ENCODE measurements around the gene LRRC37A3. TPM values are rescaled to one million over a fixed set of nuclear protein-coding genes. Genes with fewer than 3 reads are reported as not detected.
"Not testable (repeated sequence)": the region's sequence is repeated elsewhere in the genome, so short reads cannot be mapped to it uniquely, and the experiment has no call there.

Gene LRRC37A3
- total RNA-seq, 1 donor from 2014 or later, result 3.1 TPM

DNA sequence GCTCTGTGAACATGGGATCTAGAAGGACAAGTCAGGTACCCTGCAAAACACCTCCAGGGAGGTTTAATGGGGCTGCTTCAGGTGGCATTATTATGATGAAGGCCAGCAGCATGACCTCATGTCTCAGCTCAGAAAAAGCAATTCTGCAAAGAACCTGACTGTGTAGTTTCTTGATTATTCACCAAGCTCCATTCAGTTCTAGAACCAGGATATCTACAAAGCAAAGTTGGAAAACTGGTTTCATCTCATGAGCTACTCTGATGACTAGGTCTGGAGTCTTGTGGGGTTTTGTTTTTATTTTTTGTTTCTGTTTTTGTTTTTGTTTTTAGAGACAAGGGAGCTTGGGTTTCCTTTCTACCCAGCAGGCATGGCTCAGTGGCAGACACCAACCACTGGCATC lies 19.0 kb upstream of the LRRC37A3 start:
- Histone ChIP-seq H3K4me3 (ENCODE audit: low read depth, low read length) (no peak overlapping the region), H3K36me3 (ENCODE audit: control insufficient read depth, insufficient read depth, low read length) (no peaks in the 10 kb centered on the region), H3K27me3 (ENCODE audit: control insufficient read depth, insufficient read depth, low read length) (no peaks in the 10 kb centered on the region)
- TF ChIP-seq CTCF (IDR thresholded peaks at IDR 0.05; ENCODE audit: insufficient read depth, low read length, poor library complexity, severe bottlenecking), result no peak
- no peak for DNase-seq (ENCODE audit: low read depth)

DNA sequence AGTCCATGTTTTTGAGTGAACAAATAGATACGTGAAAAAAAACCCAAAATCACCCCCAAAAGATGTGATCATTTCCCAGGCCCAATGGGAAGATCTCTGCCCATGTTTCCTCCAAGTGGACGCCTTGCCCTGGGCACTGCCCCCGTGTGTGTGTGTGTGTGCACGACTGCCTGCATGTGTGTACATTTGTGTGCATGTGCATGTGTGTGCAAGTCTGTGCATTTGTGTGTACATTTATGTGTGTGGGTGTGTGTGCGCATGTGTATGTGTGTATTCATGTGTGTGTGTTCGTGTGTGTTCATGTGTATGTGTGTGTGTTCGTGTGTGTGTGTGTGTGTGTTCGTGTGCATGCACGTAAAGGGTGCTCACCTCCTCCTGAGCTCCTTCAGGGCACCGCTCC lies 16.8 kb upstream of the LRRC37A3 start:
- TF ChIP-seq CTCF (IDR thresholded peaks at IDR 0.05; ENCODE audit: insufficient read depth, low read length, poor library complexity, severe bottlenecking), result no peak
- Histone ChIP-seq H3K4me3 (ENCODE audit: low read depth, low read length) (no peak overlapping the region), H3K36me3 (ENCODE audit: control insufficient read depth, insufficient read depth, low read length) (no peaks in the 10 kb centered on the region), H3K27me3 (ENCODE audit: control insufficient read depth, insufficient read depth, low read length) (no peaks in the 10 kb centered on the region)
- no peak for DNase-seq (ENCODE audit: low read depth)

DNA sequence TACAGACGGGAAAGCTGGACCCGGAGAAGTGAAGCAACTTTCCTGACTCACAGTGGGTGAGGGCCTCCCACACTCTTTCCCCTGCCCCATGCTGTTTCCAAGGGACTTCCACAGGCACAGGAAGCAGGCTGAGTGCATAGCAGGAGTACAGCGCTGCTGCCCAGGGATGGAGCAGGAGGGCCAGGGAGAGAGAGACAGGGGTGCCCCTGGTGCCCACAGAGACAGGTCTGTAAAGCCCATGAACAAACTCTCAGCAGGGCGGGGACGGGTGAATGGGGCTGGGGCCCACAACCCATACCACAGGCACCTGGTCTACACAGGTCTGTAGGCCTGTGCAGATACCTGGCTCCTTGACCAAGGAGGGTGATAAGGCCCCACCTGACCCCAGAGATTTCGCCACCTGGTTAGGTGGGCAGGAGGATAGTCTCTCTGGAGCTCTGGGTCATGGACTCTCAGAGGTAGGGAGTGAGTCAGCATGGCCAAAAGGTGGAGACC lies 15.1 kb upstream of the LRRC37A3 start:
- H3K27me3 ChIP-seq (ENCODE audit: control insufficient read depth, insufficient read depth, low read length); H3K36me3 ChIP-seq (ENCODE audit: control insufficient read depth, insufficient read depth, low read length); H3K4me3 ChIP-seq (ENCODE audit: low read depth, low read length); DNase-seq (ENCODE audit: low read depth): not testable (repeated sequence)

DNA sequence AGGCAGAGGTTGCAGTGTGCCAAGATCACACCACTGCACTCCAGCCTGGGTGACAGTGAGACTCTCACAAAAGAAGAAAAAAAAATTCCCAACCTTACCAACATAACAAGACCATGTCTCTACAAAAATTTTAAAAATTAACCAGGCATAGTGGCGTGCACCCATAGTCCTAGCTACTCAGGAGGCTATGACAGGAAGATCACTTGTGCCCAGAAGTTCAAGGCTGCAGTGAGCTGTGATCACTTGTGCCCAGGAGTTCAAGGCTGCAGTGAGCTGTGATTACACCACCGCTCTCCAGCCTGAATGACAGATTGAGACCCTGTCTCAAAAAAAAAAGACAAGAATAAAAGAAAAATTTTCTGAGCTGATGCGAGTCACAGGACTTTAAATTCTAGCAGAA lies 13.6 kb upstream of the LRRC37A3 start:
- not testable (repeated sequence) for H3K36me3 ChIP-seq (ENCODE audit: control insufficient read depth, insufficient read depth, low read length); H3K27me3 ChIP-seq (ENCODE audit: control insufficient read depth, insufficient read depth, low read length); H3K4me3 ChIP-seq (ENCODE audit: low read depth, low read length); DNase-seq (ENCODE audit: low read depth)

GRCh38 chr17:64930374-64930773 lies 11.1 kb upstream of the LRRC37A3 start:
- not testable (repeated sequence) for DNase-seq (ENCODE audit: low read depth); H3K4me3 ChIP-seq (ENCODE audit: low read depth, low read length); H3K27me3 ChIP-seq (ENCODE audit: control insufficient read depth, insufficient read depth, low read length); H3K36me3 ChIP-seq (ENCODE audit: control insufficient read depth, insufficient read depth, low read length)

GRCh38 chr17:64929419-64930209 lies 10.3 kb upstream of the LRRC37A3 start:
- DNase-seq (ENCODE audit: low read depth); H3K27me3 ChIP-seq (ENCODE audit: control insufficient read depth, insufficient read depth, low read length); H3K36me3 ChIP-seq (ENCODE audit: control insufficient read depth, insufficient read depth, low read length): not testable (repeated sequence)

GRCh38 chr17:64928701-64929100 lies 9.4 kb upstream of the LRRC37A3 start:
- DNase-seq (ENCODE audit: low read depth); H3K36me3 ChIP-seq (ENCODE audit: control insufficient read depth, insufficient read depth, low read length); H3K4me3 ChIP-seq (ENCODE audit: low read depth, low read length); H3K27me3 ChIP-seq (ENCODE audit: control insufficient read depth, insufficient read depth, low read length): not testable (repeated sequence)

More at GRCh38 chr17:64929419-64930209, 10.3 kb upstream of the LRRC37A3 start:
- not testable (repeated sequence) for H3K4me3 ChIP-seq (ENCODE audit: low read depth, low read length)

DNA sequence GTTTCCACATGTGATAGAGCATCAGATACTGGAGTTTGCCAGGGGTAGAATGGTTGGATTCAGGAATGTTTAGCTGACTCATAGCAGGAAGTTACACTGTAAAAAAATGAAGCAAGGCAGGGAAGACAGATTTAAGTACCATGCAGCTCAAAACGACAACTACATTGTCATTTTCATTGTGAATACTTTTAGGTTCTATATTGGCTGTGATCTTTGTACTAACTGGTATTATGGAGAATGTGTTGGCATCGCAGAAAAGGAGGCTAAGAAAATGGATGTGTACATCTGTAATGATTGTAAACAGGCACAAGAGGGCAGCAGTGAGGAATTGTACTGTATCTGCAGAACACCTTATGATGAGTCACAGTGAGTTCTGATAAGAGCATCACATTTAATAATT lies 8.2 kb upstream of the LRRC37A3 start:
- H3K27me3 ChIP-seq (ENCODE audit: control insufficient read depth, insufficient read depth, low read length); DNase-seq (ENCODE audit: low read depth); H3K4me3 ChIP-seq (ENCODE audit: low read depth, low read length); H3K36me3 ChIP-seq (ENCODE audit: control insufficient read depth, insufficient read depth, low read length): not testable (repeated sequence)
- peak; percentile 21 for TF ChIP-seq CTCF (IDR thresholded peaks at IDR 0.05; ENCODE audit: insufficient read depth, low read length, poor library complexity, severe bottlenecking)

DNA sequence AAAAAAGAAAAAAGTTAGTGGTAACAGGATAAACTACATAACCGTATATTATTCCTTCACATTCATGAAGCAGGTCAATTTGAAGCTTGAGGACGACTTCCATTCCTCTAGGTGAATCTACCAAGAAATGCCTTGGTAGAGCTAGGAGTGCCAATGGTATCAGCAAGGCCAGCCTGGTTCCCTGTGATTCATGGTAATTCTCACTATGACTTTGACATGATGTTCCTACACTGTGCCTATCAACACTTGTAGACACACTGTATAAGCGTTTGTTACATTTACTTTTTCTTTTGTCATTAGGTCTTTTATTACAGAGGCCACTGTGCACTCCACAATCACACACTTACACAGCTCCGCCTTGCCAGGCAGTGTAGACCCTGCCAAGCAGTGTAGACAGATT lies 7.2 kb upstream of the LRRC37A3 start:
- not testable (repeated sequence) for H3K4me3 ChIP-seq (ENCODE audit: low read depth, low read length); H3K36me3 ChIP-seq (ENCODE audit: control insufficient read depth, insufficient read depth, low read length); H3K27me3 ChIP-seq (ENCODE audit: control insufficient read depth, insufficient read depth, low read length); DNase-seq (ENCODE audit: low read depth)

DNA sequence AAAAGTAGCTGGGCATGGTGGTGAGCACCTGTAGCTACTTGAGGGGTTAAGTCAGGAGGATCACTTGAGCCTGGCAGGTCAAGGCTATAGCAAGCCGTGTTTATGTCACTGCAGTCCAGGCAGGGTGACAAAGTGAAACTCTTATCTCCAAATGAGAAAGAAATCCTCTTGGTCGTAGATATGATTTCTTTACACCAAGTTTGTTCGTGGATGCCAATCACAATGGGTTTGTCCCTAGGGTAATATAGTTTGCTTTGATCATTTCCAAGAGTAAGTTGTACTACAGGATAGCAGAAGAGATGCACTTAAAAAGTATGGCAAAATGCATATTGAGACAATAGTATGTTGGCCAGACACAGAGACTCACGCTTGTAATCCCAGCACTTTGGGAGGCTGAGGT lies 6.0 kb upstream of the LRRC37A3 start:
- not testable (repeated sequence) for H3K27me3 ChIP-seq (ENCODE audit: control insufficient read depth, insufficient read depth, low read length); DNase-seq (ENCODE audit: low read depth); H3K36me3 ChIP-seq (ENCODE audit: control insufficient read depth, insufficient read depth, low read length); H3K4me3 ChIP-seq (ENCODE audit: low read depth, low read length)

DNA sequence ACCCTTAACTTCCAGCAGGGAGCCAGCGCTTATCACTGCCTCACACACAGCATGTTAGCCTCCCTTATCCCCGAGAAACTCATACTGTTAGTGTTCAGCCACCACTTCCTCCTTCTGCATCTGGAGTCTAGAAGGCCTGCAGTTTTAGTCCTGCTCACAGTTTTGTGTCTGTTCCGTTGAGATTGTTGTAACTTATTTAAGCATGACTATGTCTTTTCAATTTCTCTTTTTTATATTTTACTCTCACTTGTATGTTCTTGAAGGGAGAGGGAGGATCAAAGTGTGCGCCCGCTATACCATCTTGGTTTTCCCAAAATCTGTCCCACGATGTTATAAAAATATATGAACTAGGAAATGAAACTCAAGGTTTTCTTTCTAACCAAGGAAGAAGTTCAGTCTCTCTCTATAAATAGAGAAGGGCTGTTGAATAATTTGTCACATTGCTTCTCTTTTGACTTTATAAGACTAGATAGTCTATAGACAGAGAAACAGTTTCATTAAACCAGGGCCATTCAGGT lies 3.8 kb upstream of the LRRC37A3 start:
- not testable (repeated sequence) for H3K4me3 ChIP-seq (ENCODE audit: low read depth, low read length); DNase-seq (ENCODE audit: low read depth); H3K36me3 ChIP-seq (ENCODE audit: control insufficient read depth, insufficient read depth, low read length); H3K27me3 ChIP-seq (ENCODE audit: control insufficient read depth, insufficient read depth, low read length)

All from kidney epithelial cell (primary cell).